OCI-M2 (cell line): ENCODE measurements around the gene CAMTA1.

Experiments
- DNase-seq: peaks from one replicate; lab custom pipeline; 2025; ENCODE audit not compliant: unreplicated experiment; lab: John Stamatoyannopoulos, UW

Gene CAMTA1

GRCh38 chr1:7036386-7036785, 251.1 kb downstream of the CAMTA1 start:
- no peak for DNase-seq

- DNase-seq: no peak
These were observed 254.5 kb downstream of the CAMTA1 start for GRCh38 chr1:7039590-7040220.

GRCh38 chr1:7040969-7041695, 255.9 kb downstream of the CAMTA1 start:
- DNase-seq: no peak

- no peak for DNase-seq
These were observed 257.3 kb downstream of the CAMTA1 start for GRCh38 chr1:7042322-7043190.

GRCh38 chr1:7043191-7043549, 257.9 kb downstream of the CAMTA1 start:
- no peak for DNase-seq

- DNase-seq: no peak
These were observed 258.7 kb downstream of the CAMTA1 start for GRCh38 chr1:7043719-7044535.

GRCh38 chr1:7045897-7046296, 260.6 kb downstream of the CAMTA1 start:
- no peak for DNase-seq

- DNase-seq: no peak
These were observed 261.1 kb downstream of the CAMTA1 start for GRCh38 chr1:7046314-7046713.

- no peak for DNase-seq
These were observed 261.6 kb downstream of the CAMTA1 start for GRCh38 chr1:7046891-7047290.

- no peak for DNase-seq
These were observed 262.6 kb downstream of the CAMTA1 start for GRCh38 chr1:7047866-7048265.

GRCh38 chr1:7048395-7048794, 263.1 kb downstream of the CAMTA1 start:
- no peak for DNase-seq

GRCh38 chr1:7049913-7050625, 264.8 kb downstream of the CAMTA1 start:
- DNase-seq: no peak

GRCh38 chr1:7050751-7051665, 265.8 kb downstream of the CAMTA1 start:
- DNase-seq: no peak

GRCh38 chr1:7052701-7053100, 267.4 kb downstream of the CAMTA1 start:
- no peak for DNase-seq

GRCh38 chr1:7060745-7061144, 275.5 kb downstream of the CAMTA1 start:
- DNase-seq: no peak

- no peak for DNase-seq
These were observed 277.2 kb downstream of the CAMTA1 start for GRCh38 chr1:7062346-7063061.

GRCh38 chr1:7063981-7064380, 278.7 kb downstream of the CAMTA1 start:
- no peak for DNase-seq

GRCh38 chr1:7068552-7068951, 283.3 kb downstream of the CAMTA1 start:
- no peak for DNase-seq

GRCh38 chr1:7069931-7070330, 284.7 kb downstream of the CAMTA1 start:
- no peak for DNase-seq
